SK-N-SH (cell line): Measurements from ENCODE around the gene MACO1. TPM values are rescaled to one million over a fixed set of nuclear protein-coding genes. Genes with fewer than 3 reads are reported as not detected.

Source experiments
- CTCF ChIA-PET: fragments of 300-600, 350-600 bp; formaldehyde crosslinking; extraction: SDS; loops from one replicate; lab custom pipeline; 2021; lab: Yijun Ruan, JAX
- POLR2A ChIA-PET: fragments of 350-600 bp; sonication (Branson Sonifier 250); formaldehyde crosslinking; extraction: SDS; loops from one replicate; lab custom pipeline; 2020; ENCODE audit warnings: antibody characterized with exemption, inconsistent platforms; lab: Yijun Ruan, JAX
- DNase-seq: peaks from one replicate; pipeline ENCODE4 v3.0.0; 2012
- H2AFZ ChIP-seq: fragments of 200-600 bp; sonication (generic); 2 replicates; pipeline ENCODE4 v1.8.1; 2016; ENCODE audit warnings: antibody characterized with exemption, mild to moderate bottlenecking, low read depth
- H3F3A ChIP-seq: fragments of 200-600 bp; sonication (generic); replicated peaks from 2 replicates; pipeline ENCODE3; 2016; ENCODE audit warnings: antibody characterized with exemption, mild to moderate bottlenecking; ENCODE audit not compliant: insufficient read depth
- H3K27ac ChIP-seq, 2 experiments: fragments of 200-500 bp in 1 of 2; fragments of 200-600 bp in 1 of 2; sonication (Bioruptor generic) in 1 of 2; sonication (generic), shearing (Covaris generic) in 1 of 2; 2 replicates each; pipeline versions ENCODE4 v1.5.1 to v1.6.1; 2014 to 2016; ENCODE audit warnings: low read depth in 2 of 2, inconsistent platforms in 1 of 2, low read length in 1 of 2, mild to moderate bottlenecking in 1 of 2, mixed read lengths in 1 of 2
- H3K27me3 ChIP-seq: fragments of 200-600 bp; sonication (generic), shearing (Covaris generic); 2 replicates; pipeline ENCODE4 v1.6.1; 2016; ENCODE audit warnings: mixed run types; ENCODE audit not compliant: insufficient read depth
- H3K36me3 ChIP-seq, 2 experiments: fragments of 200-500 bp in 1 of 2; fragments of 200-600 bp in 1 of 2; sonication (Bioruptor generic) in 1 of 2; sonication (generic) in 1 of 2; replicated peaks in 1 of 2; 2 replicates each; pipeline versions ENCODE3 to v1.5.1; 2014 to 2016; ENCODE audit warnings: low read length in 1 of 2, mild to moderate bottlenecking in 1 of 2; ENCODE audit not compliant: insufficient read depth in 2 of 2, control insufficient read depth in 1 of 2
- H3K4me1 ChIP-seq, 2 experiments: fragments of 200-500 bp in 1 of 2; fragments of 200-600 bp in 1 of 2; sonication (Bioruptor generic) in 1 of 2; sonication (generic), shearing (Covaris generic) in 1 of 2; 2 replicates each; pipeline versions ENCODE4 v1.5.1 to v1.6.1; 2014 to 2016; ENCODE audit warnings: low read depth in 1 of 2, low read length in 1 of 2, mixed run types in 1 of 2; ENCODE audit not compliant: insufficient read depth in 2 of 2, control insufficient read depth in 1 of 2
- H3K4me2 ChIP-seq: fragments of 200-600 bp; sonication (generic), shearing (Covaris generic); 2 replicates; pipeline ENCODE4 v1.6.1; 2017; ENCODE audit warnings: mixed run types
- H3K4me3 ChIP-seq, 2 experiments: fragments of 200-500 bp in 1 of 2; fragments of 200-600 bp in 1 of 2; sonication (Bioruptor generic) in 1 of 2; sonication (generic), shearing (Covaris generic) in 1 of 2; 2 replicates each; pipeline versions ENCODE4 v1.5.1 to v1.8.1; 2014 to 2016; ENCODE audit warnings: low read depth in 2 of 2, inconsistent platforms in 1 of 2, low read length in 1 of 2, mild to moderate bottlenecking in 1 of 2, mixed read lengths in 1 of 2, moderate library complexity in 1 of 2
- H3K79me2 ChIP-seq: fragments of 200-600 bp; sonication (generic); 2 replicates; pipeline ENCODE4 v1.8.1; 2017; ENCODE audit warnings: mild to moderate bottlenecking; ENCODE audit not compliant: insufficient read depth
- H3K9ac ChIP-seq: fragments of 200-600 bp; sonication (generic); 2 replicates; pipeline ENCODE4 v1.6.1; 2017; ENCODE audit warnings: mixed run types
- H3K9me2 ChIP-seq: fragments of 200-600 bp; sonication (generic); 2 replicates; pipeline ENCODE4 v1.6.1; 2017; ENCODE audit warnings: mixed run types
- H3K9me3 ChIP-seq: fragments of 200-600 bp; sonication (generic); 2 replicates; pipeline ENCODE4 v1.6.1; 2017; ENCODE audit warnings: mixed run types, mild to moderate bottlenecking, moderate library complexity
- H4K20me1 ChIP-seq: fragments of 200-600 bp; sonication (generic); 2 replicates; pipeline ENCODE4 v1.6.1; 2017; ENCODE audit warnings: mild to moderate bottlenecking, mixed run types; ENCODE audit not compliant: insufficient read depth
- FOXJ3 ChIP-seq: sonication (generic); formaldehyde crosslinking; IDR thresholded peaks from 2 replicates; pipeline ENCODE4 v1.5.1; 2020; ENCODE audit warnings: mild to moderate bottlenecking, missing genetic modification reagents
- IRF3 ChIP-seq: fragments of 150-350 bp; IDR thresholded peaks from 2 replicates; pipeline ENCODE4 v1.6.1; 2016; ENCODE audit warnings: mild to moderate bottlenecking, low read depth, low read length
- NRF1 ChIP-seq: IDR thresholded peaks from 2 replicates; pipeline ENCODE4 v1.6.1; 2012; ENCODE audit warnings: low read depth, mild to moderate bottlenecking, low read length
- POLR2AphosphoS5 ChIP-seq: IDR thresholded peaks from 2 replicates; pipeline ENCODE4 v1.6.1; 2012; ENCODE audit warnings: low read depth, low read length
- RAD21 ChIP-seq: IDR thresholded peaks from 2 replicates; pipeline ENCODE4 v1.6.1; 2012; ENCODE audit warnings: mild to moderate bottlenecking, low read length
- RCOR1 ChIP-seq: fragments of 150-350 bp; IDR thresholded peaks from 2 replicates; pipeline ENCODE4 v1.6.1; 2017; ENCODE audit warnings: antibody characterized with exemption, low read length
- TAF1 ChIP-seq: IDR thresholded peaks from 2 replicates; pipeline ENCODE4 v1.6.1; 2012; ENCODE audit warnings: low read depth, mild to moderate bottlenecking, low read length, moderate library complexity, borderline replicate concordance
- USF1 ChIP-seq: IDR thresholded peaks from 2 replicates; pipeline ENCODE4 v1.4.0; 2012; ENCODE audit warnings: low read depth, borderline replicate concordance
- WGBS: methylation state at CpG from one replicate; pipeline ENCODE4 v1.1.6; 2017; ENCODE audit warnings: low lambda C conversion rate; 5-methylcytosine and 5-hydroxymethylcytosine counted together
- polyA plus RNA-seq, 3 experiments: library from polyadenylated mRNA; depleted of rRNA; stranded (reverse); fragments of >200 nt; gene quantifications; 2 replicates each; pipeline ENCODE4 v1.2.3, GENCODE V29; 2012

The MACO1 gene
- polyA plus RNA-seq, 1 of the 3 experiments (the other 2 are of a cell fraction) = 6.9 TPM

DNA sequence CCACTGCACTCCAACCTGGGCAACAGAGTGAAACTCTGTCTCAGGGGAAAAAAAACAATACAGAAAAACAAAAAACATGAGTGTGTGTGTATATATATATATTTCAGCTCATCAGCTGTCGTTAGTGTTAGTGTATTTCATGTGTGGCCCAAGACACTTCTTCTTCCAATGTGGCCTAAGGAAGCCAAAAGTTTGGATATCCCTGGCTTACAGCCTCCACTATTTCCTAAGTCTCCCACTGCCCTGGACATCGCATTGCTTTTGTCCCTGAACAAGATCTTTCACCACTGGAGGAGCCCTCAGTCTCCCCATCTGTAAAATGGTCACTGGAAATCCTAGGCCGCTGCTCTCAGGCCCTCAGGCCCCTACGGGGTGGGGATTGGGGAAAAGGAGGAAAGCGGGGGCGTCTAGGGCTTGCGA is 112.3 kb downstream of the MACO1 start:
- 0 out of 2 replicates have a peak overlapping the region, but pooled peaks have one; percentile 63 for H2AFZ ChIP-seq
- H3K36me3 ChIP-seq = no peaks in the 10 kb centered on the region
- TF ChIP-seq RAD21 (no peak), RCOR1 (peak; percentile 65; the same call in 1 of the 2 replicates)
- peaks cover 34% of the 10 kb centered on the region; the same call in 1 of the 2 replicates for H3K79me2 ChIP-seq
- H3K9me3 ChIP-seq = no peaks in the 10 kb centered on the region
- H3K27me3 ChIP-seq = no peaks in the 10 kb centered on the region
- H4K20me1 ChIP-seq = peaks cover 14% of the 10 kb centered on the region; the same call in 1 of the 2 replicates
- H3K4me3 ChIP-seq = peak overlapping the region; percentile 76
- no peak overlapping the region for H3K27ac ChIP-seq
- no peak overlapping the region for H3K9ac ChIP-seq
- POLR2A ChIA-PET = no interaction called here
- peak overlapping the region; percentile 98; the same call in 1 of the 2 replicates for H3K4me2 ChIP-seq
- 20% methylated on average over 7 of the region's 7 CpGs for WGBS
- H3K4me1 ChIP-seq = peaks cover 6 to 23% of the 10 kb centered on the region in 2 experiments; a peak in 2 of 4 replicates
- no peaks in the 10 kb centered on the region for H3K9me2 ChIP-seq
- CTCF ChIA-PET = interaction anchor here (0.7 to 1.4 kb wide), 4 partner anchors 20 to 266 kb away, joined by 3 read pairs; no protein-coding TSS in a partner anchor
- DNase-seq = no peak
- no peaks in the 10 kb centered on the region for H3F3A ChIP-seq

- TF ChIP-seq RAD21 (no peak), NRF1 (peak; percentile 42; the same call in 1 of the 2 replicates), USF1 (no peak), POLR2AphosphoS5 (peak; percentile 48; the same call in 1 of the 2 replicates), IRF3 (no peak), TAF1 (peak; percentile 38; the same call in 1 of the 2 replicates), FOXJ3 (CRISPR knock-in tag) (no peak)
- TF ChIP-seq, all 33 proteins: peak for 3
- Histone ChIP-seq H3K79me2 (peaks cover 40% of the 10 kb centered on the region; the same call in 1 of the 2 replicates), H3F3A (no peaks in the 10 kb centered on the region), H3K9me2 (no peaks in the 10 kb centered on the region), H3K36me3 (no peaks in the 10 kb centered on the region), H3K4me1 (peaks cover 6 to 23% of the 10 kb centered on the region in 2 experiments; a peak in 2 of 4 replicates), H3K4me3 (peak within 1 kb of the TSS; percentile 76), H3K9me3 (no peaks in the 10 kb centered on the region), H3K4me2 (peak within 1 kb of the TSS; percentile 98), H3K27me3 (no peaks in the 10 kb centered on the region), H2AFZ (peak within 1 kb of the TSS; percentile 63; the same call in 1 of the 2 replicates), H3K9ac (peak within 1 kb of the TSS; percentile 71), H3K27ac (peak within 1 kb of the TSS in 1 of 2 experiments; percentile 32; a peak in 1 of 4 replicates), H4K20me1 (peaks cover 14% of the 10 kb centered on the region; the same call in 1 of the 2 replicates)
- ChIA-PET POLR2A (no interaction called here), CTCF (interaction anchor here (0.7 to 1.4 kb wide), 4 partner anchors 14 to 266 kb away, joined by 3 read pairs; no protein-coding TSS in a partner anchor)
- WGBS = 2% methylated on average over 30 of the region's 99 CpGs
- DNase-seq = peak; percentile 96
Measured at GRCh38 chr1:25543425-25544242, 112.9 kb downstream of the MACO1 start, which contains the start of gene LDLRAP1. TSS of gene LDLRAP1 (plus strand) at chr1:25543606. CDS start at chr1:25543699, 93 bp downstream.
